Testis (tissue), 5 donors: Measurements from ENCODE around the gene MN1. TPM values are rescaled to one million over a fixed set of nuclear protein-coding genes. Genes with fewer than 3 reads are reported as not detected.

ENCODE experiments used
- DNase-seq: peaks from one replicate; pipeline ENCODE4 v3.0.0-alpha.2; 2019
- H3K27ac ChIP-seq, 2 donors: fragments of 200-600 bp; sonication (generic); one replicate each; pipeline ENCODE4 v1.5.1; 2019
- H3K27me3 ChIP-seq: fragments of 200-600 bp; sonication (generic); one replicate; pipeline ENCODE4 v1.5.1; 2019
- H3K36me3 ChIP-seq: fragments of 200-600 bp; sonication (generic); one replicate; pipeline ENCODE4 v1.5.1; 2017; ENCODE audit warnings: low read depth; ENCODE audit errors: missing control alignments
- H3K4me1 ChIP-seq: fragments of 200-600 bp; sonication (generic); one replicate; pipeline ENCODE4 v1.5.1; 2019
- H3K4me3 ChIP-seq, 2 donors: fragments of 200-600 bp; sonication (generic); one replicate each; pipeline ENCODE4 v1.5.1; 2017 to 2019
- H3K9me3 ChIP-seq: fragments of 200-600 bp; sonication (generic); one replicate; pipeline ENCODE4 v1.5.1; 2017
- POLR2A ChIP-seq: fragments of 450-650 bp; IDR thresholded peaks from one replicate; pipeline ENCODE4 v1.6.1; 2017; ENCODE audit warnings: antibody characterized with exemption, mild to moderate bottlenecking, moderate library complexity
- WGBS, 2 donors: methylation state at CpG; one replicate each; pipeline ENCODE4 v1.1.5; 2018; 5-methylcytosine and 5-hydroxymethylcytosine counted together
- intact Hi-C: fragments of 100-400 bp; cut with DNase I; formaldehyde crosslinking; loops from one replicate; pipeline ENCODE4 v1.15.1; 2023; ENCODE audit warnings: low total_unique reads
- long read RNA-seq, 2 donors: transcript quantifications; one replicate each; lab custom pipeline, GENCODE V29; 2026
- polyA plus RNA-seq: library from polyadenylated mRNA; stranded (reverse); fragments of 350-450 nt; fragmentation: Illumina TruSeq; extraction: RNeasy Lipid Tissue Mini Kit (QIAGEN cat#74804); gene quantifications from one replicate; pipeline ENCODE4 v1.2.3, GENCODE V29; 2014; ENCODE audit warnings: low read depth, low replicate concordance; ENCODE audit not compliant: insufficient read depth
- total RNA-seq, 2 donors: library from RNA; depleted of rRNA; stranded (reverse); fragments of >200 nt; gene quantifications; one replicate each; pipeline ENCODE4 v1.2.3, GENCODE V29; 2016
- TF ChIP-seq, protein P1 (sequence below), 3 experiments: fragments of 450-650 bp in 2 of 3; fragments of 200-600 bp in 1 of 3; sonication (generic) in 1 of 3; IDR thresholded peaks; one replicate each; pipeline ENCODE4 v1.5.1; 2016 to 2019; ENCODE audit warnings: antibody characterized with exemption in 3 of 3, mild to moderate bottlenecking in 2 of 3, moderate library complexity in 1 of 3

The MN1 gene
- total RNA-seq (1 to 10 TPM; 3.2 to 4.3 TPM), polyA plus RNA-seq (5.6 TPM)
- long read RNA-seq, donor 1, full-length matches to known transcripts, result 4 of 4 reads
- long read RNA-seq, donor 1, partial matches to known transcripts, result 0 of 4 reads
- long read RNA-seq, donor 1, other reads (novel, unspliced or antisense), result 0 of 4 reads
- long read RNA-seq, donor 2, result 0 reads

DNA sequence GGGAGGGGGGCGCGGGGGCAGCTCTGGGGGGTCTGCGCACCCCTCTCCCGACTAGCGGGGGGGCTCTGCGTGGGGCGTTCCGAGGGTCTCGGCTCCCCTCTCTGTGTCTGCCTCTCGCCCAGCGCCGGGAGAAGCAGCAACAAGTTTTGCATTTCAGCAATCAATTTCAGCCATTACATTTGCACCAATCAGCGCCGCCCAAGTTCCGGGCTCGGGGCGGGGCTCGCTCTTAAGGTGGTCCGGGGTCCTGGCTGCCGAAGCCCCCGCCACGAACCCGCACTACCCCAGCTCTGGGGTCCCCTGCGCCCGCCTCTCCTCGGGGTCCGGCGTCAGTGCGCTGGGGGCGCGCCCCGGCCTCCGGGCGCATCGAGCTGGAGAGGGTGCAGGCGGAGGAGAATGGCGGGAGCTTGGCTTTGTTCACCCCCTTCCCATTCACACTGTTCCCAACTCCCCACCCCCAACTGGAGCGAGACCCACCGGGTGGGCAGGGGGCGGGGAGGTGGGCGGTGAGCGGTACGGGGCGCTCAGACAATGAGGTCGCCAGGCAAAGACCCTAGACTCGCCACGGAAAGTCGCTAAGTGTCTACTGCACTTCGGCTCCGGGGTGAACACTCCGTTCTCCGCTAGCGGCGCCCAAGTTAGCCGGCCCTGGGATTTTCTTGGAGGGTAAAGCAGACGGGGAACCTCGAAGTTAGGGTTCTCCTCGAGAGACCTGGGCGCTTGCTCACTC, at the start of gene MN1:
Gene MN1, minus strand, starts transcription at position 141 of the 730 bp plus-strand sequence. CDS start 1,213 bp downstream, outside the sequence.
- WGBS, 2 donors, result 1% methylated on average over 57 of the region's 59 CpGs; no CpG with 5 or more reads in 1 of the 2 donors
- DNase-seq, result peak; percentile 79
- Histone ChIP-seq H3K4me3 (peak within 1 kb of the TSS; percentile 71 to 72), H3K36me3 (no peaks in the 10 kb centered on the region), H3K27me3 (no peaks in the 10 kb centered on the region), H3K9me3 (no peaks in the 10 kb centered on the region), H3K4me1 (peaks cover 13% of the 10 kb centered on the region), H3K27ac (peak within 1 kb of the TSS; percentile 51 to 93)
- intact Hi-C loops, result loop anchor here (10.0 kb wide), 1 partner anchor 397 kb away; no protein-coding TSS in a partner anchor
- TF ChIP-seq, protein P1, sequence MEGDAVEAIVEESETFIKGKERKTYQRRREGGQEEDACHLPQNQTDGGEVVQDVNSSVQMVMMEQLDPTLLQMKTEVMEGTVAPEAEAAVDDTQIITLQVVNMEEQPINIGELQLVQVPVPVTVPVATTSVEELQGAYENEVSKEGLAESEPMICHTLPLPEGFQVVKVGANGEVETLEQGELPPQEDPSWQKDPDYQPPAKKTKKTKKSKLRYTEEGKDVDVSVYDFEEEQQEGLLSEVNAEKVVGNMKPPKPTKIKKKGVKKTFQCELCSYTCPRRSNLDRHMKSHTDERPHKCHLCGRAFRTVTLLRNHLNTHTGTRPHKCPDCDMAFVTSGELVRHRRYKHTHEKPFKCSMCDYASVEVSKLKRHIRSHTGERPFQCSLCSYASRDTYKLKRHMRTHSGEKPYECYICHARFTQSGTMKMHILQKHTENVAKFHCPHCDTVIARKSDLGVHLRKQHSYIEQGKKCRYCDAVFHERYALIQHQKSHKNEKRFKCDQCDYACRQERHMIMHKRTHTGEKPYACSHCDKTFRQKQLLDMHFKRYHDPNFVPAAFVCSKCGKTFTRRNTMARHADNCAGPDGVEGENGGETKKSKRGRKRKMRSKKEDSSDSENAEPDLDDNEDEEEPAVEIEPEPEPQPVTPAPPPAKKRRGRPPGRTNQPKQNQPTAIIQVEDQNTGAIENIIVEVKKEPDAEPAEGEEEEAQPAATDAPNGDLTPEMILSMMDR (IDR thresholded peaks at IDR 0.05), result no peak
- TF ChIP-seq POLR2A, result no peak

GRCh38 chr22:27850000-27850521, 48.5 kb upstream of the MN1 start:
- H3K27ac ChIP-seq, result peak overlapping the region; percentile 32 to 77
- intact Hi-C loops, result no loop called here
- DNase-seq, result peak; percentile 59
- no peak overlapping the region for H3K4me3 ChIP-seq
- H3K27me3 ChIP-seq, result no peaks in the 10 kb centered on the region
- H3K36me3 ChIP-seq, result no peaks in the 10 kb centered on the region
- no peaks in the 10 kb centered on the region for H3K9me3 ChIP-seq
- no peak for TF ChIP-seq POLR2A
- TF ChIP-seq, protein P1 (IDR thresholded peaks at IDR 0.05), result no peak
- WGBS, 2 donors, result 27 to 42% methylated on average over 6 of the region's 6 CpGs
- peaks cover 14% of the 10 kb centered on the region for H3K4me1 ChIP-seq

DNA sequence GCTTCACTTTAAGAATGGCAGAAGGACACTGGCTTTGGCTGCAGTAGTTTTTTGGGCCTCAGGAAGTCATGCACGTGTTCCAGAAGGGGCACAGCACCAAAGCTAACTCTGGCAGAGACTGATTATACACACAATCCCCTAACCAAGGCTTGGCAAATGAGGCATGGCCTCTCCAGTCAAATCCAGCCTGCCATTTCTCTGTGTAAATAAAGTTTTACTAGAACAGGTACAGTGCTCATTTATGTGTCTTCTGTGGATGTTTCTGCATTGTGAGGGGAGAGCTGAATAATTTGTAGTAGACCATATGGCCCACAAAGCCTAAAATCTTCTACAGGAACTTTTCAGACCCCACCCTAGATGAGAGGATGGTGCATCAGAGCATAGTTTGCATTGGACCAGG, 46.4 kb upstream of the MN1 start:
- intact Hi-C loops, result no loop called here

GRCh38 chr22:27846910-27847309, 45.4 kb upstream of the MN1 start:
- TF ChIP-seq, protein P1 (IDR thresholded peaks at IDR 0.05), result no peak
- TF ChIP-seq POLR2A, result no peak
- DNase-seq, result no peak
- no peaks in the 10 kb centered on the region for H3K9me3 ChIP-seq
- peaks cover 24% of the 10 kb centered on the region for H3K4me1 ChIP-seq
- no peaks in the 10 kb centered on the region for H3K27me3 ChIP-seq
- WGBS, 2 donors, result 87 to 88% methylated on average over 9 of the region's 9 CpGs
- H3K36me3 ChIP-seq, result no peaks in the 10 kb centered on the region
- no peak overlapping the region for H3K4me3 ChIP-seq
- intact Hi-C loops, result no loop called here
- H3K27ac ChIP-seq, result no peak overlapping the region

More for the DNA sequence above, 46.4 kb upstream of the MN1 start:
- H3K9me3 ChIP-seq, result no peaks in the 10 kb centered on the region
- no peaks in the 10 kb centered on the region for H3K27me3 ChIP-seq
- H3K36me3 ChIP-seq, result no peaks in the 10 kb centered on the region
- no peak for DNase-seq
- no peak overlapping the region for H3K4me3 ChIP-seq
- H3K4me1 ChIP-seq, result peaks cover 14% of the 10 kb centered on the region
- 94 to 100% methylated on average over 1 of the region's 1 CpG for WGBS, 2 donors
- no peak overlapping the region for H3K27ac ChIP-seq
- TF ChIP-seq, protein P1 (IDR thresholded peaks at IDR 0.05), result no peak
- no peak for TF ChIP-seq POLR2A
